ENCODE measurements around the gene CAMKMT.

- TF ChIP-seq CTCF (conservative IDR thresholded peaks at IDR 0.05; ENCODE audit: low read depth, low read length): no peak
- no peak for TF ChIP-seq EZH2 (IDR thresholded peaks at IDR 0.05; ENCODE audit: low read length, unreplicated experiment)
These were observed 36.6 kb downstream of the CAMKMT start for GRCh38 chr2:44398243-44398897.

Data from PC-3 (cell line).